Aorta (tissue), 5 donors: ENCODE data around the gene SNX9. TPM values are rescaled to one million over a fixed set of nuclear protein-coding genes. Genes with fewer than 3 reads are reported as not detected.
A peak's percentile ranks its signal among the peaks of the same experiment; 100 is the strongest.

Source experiments
- ATAC-seq: fragments of 200-7000 bp; cut with Tn5 transposase; one replicate; pipeline ENCODE4 v1.9.1; 2022; ENCODE audit warnings: moderate library complexity; ENCODE audit not compliant: low FRiP score
- DNase-seq, 2 donors: peaks; one replicate each; pipeline ENCODE4 v3.0.0-alpha.2; 2020
- H3K27ac ChIP-seq, 2 donors: one replicate each; pipeline ENCODE4 v1.5.1; 2013; ENCODE audit warnings: low read length in 2 of 2, mild to moderate bottlenecking in 2 of 2, moderate library complexity in 2 of 2, control low read depth in 1 of 2, inconsistent platforms in 1 of 2, low read depth in 1 of 2
- H3K27me3 ChIP-seq, 2 donors: one replicate each; pipeline ENCODE4 v1.6.1; 2013; ENCODE audit warnings: control low read depth in 1 of 2, low read length in 1 of 2, mild to moderate bottlenecking in 1 of 2, moderate library complexity in 1 of 2; ENCODE audit not compliant: insufficient read depth in 2 of 2, control insufficient read depth in 1 of 2
- H3K36me3 ChIP-seq, 2 donors: one replicate each; pipeline ENCODE4 v1.6.1; 2013; ENCODE audit warnings: control low read depth in 1 of 2, low read length in 1 of 2, mild to moderate bottlenecking in 1 of 2; ENCODE audit not compliant: insufficient read depth in 2 of 2, control insufficient read depth in 1 of 2
- H3K4me1 ChIP-seq, 2 donors: one replicate each; pipeline ENCODE4 v1.6.1; 2013; ENCODE audit warnings: low read length in 2 of 2, control low read depth in 1 of 2, mild to moderate bottlenecking in 1 of 2, moderate library complexity in 1 of 2; ENCODE audit not compliant: insufficient read depth in 2 of 2, control insufficient read depth in 1 of 2
- H3K4me3 ChIP-seq, 2 donors: one replicate each; pipeline ENCODE4 v1.5.1; 2013; ENCODE audit warnings: low read length in 2 of 2, control low read depth in 1 of 2, mild to moderate bottlenecking in 1 of 2
- H3K9me3 ChIP-seq: one replicate; pipeline ENCODE4 v1.6.1; 2013; ENCODE audit warnings: mild to moderate bottlenecking, low read length; ENCODE audit not compliant: control insufficient read depth
- WGBS, 2 donors: extraction: QIAGEN DNeasy Blood & Tissue Kit; methylation state at CpG; one replicate each; pipeline ENCODE4 v1.1.7; 2013; 5-methylcytosine and 5-hydroxymethylcytosine counted together
- intact Hi-C, 2 donors: fragments of 100-400 bp; cut with DNase I; formaldehyde crosslinking; loops; one replicate each; pipeline versions ENCODE4 v1.14.2 to v1.15.0; 2022
- polyA plus RNA-seq, 2 donors: library from polyadenylated mRNA; stranded (reverse); fragments of 200-250 nt; gene quantifications; one replicate each; pipeline ENCODE4 v1.2.3, GENCODE V29; 2013
- total RNA-seq, 2 donors: library from RNA; stranded (reverse); fragmentation: NEBNext Ultra II Directional; extraction: Animal tissue kit (Norgen Biotek cat#: 25700); gene quantifications; one replicate each; pipeline ENCODE4 v1.2.1, GENCODE V29; 2021
- donor health status: healthy with polysubstance abuse.
- donor health status: Bipolar disorder and iron deficiency.
- donor health status: DM: no; HTN: no; CAD: no.
- donor health status: DM: no; HTN: no; CAD: no.
- donor health status: DM: yes; HTN: yes; CAD: no.

The SNX9 gene
- total and polyA plus RNA-seq, 4 donors, result 50.6 to 95.5 (median 82.1) TPM

- intact Hi-C loops, result loop anchor here in 1 of 2 donors (5.0 kb wide), 1 partner anchor 128 kb away; no protein-coding TSS in a partner anchor
- no peak for ATAC-seq
- no peak overlapping the region for H3K27ac ChIP-seq
Measured at GRCh38 chr6:157879873-157880254, 56.8 kb downstream of the SNX9 start.

GRCh38 chr6:157880534-157880933, 57.5 kb downstream of the SNX9 start:
- no peak for ATAC-seq
- H3K27ac ChIP-seq, result no peak overlapping the region

More at GRCh38 chr6:157879873-157880254, 56.8 kb downstream of the SNX9 start:
- Histone ChIP-seq H3K9me3 (no peaks in the 10 kb centered on the region), H3K27me3 (no peaks in the 10 kb centered on the region), H3K4me1 (no peaks in the 10 kb centered on the region), H3K4me3 (no peak overlapping the region), H3K36me3 (peaks cover 2 to 8% of the 10 kb centered on the region in 2 donors)
- DNase-seq, result no peak
- 91 to 95% methylated on average over 2 of the region's 2 CpGs for WGBS, 2 donors

GRCh38 chr6:157881342-157881741, 58.3 kb downstream of the SNX9 start:
- H3K4me3 ChIP-seq, result no peak overlapping the region
- WGBS, 2 donors, result 25 to 49% methylated on average over 3 of the region's 3 CpGs
- no peak for ATAC-seq
- intact Hi-C loops, result loop anchor here in 1 of 2 donors (5.0 kb wide), 1 partner anchor 129 kb away; no protein-coding TSS in a partner anchor
- peaks cover 2 to 4% of the 10 kb centered on the region in 2 donors for H3K36me3 ChIP-seq
- H3K4me1 ChIP-seq, result no peaks in the 10 kb centered on the region
- no peaks in the 10 kb centered on the region for H3K27me3 ChIP-seq
- DNase-seq, result no peak
- H3K9me3 ChIP-seq, result no peaks in the 10 kb centered on the region
- H3K27ac ChIP-seq, result no peak overlapping the region

More at GRCh38 chr6:157880534-157880933, 57.5 kb downstream of the SNX9 start:
- no peaks in the 10 kb centered on the region for H3K9me3 ChIP-seq
- no peak for DNase-seq
- H3K4me1 ChIP-seq, result no peaks in the 10 kb centered on the region
- intact Hi-C loops, result loop anchor here in 1 of 2 donors (5.0 kb wide), 1 partner anchor 128 kb away; no protein-coding TSS in a partner anchor
- no peak overlapping the region for H3K4me3 ChIP-seq
- WGBS, 2 donors, result 94 to 96% methylated on average over 3 of the region's 3 CpGs
- no peaks in the 10 kb centered on the region for H3K27me3 ChIP-seq
- peaks cover 2 to 4% of the 10 kb centered on the region in 2 donors for H3K36me3 ChIP-seq

DNA sequence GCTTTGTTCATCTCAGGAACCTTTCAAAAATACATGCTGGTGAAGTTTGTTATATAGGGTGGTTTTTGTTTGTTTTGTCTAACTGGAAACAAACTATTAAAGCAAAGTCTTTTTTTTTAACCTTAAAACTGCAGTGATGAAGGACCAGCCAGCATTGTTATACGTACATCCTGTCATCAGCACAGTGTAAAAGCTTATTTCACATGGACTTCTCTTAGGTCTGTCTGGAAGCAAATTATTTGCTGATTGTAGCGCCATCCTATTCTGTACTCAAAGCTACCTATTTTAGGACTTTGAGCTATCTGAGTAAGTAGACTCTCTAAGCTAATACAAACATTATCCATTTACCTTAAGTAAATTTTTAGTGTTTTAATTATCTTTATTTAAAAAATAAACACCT, 61.7 kb downstream of the SNX9 start:
- Histone ChIP-seq H3K4me3 (no peak overlapping the region), H3K27ac (no peak overlapping the region), H3K9me3 (no peaks in the 10 kb centered on the region), H3K4me1 (no peaks in the 10 kb centered on the region), H3K36me3 (peaks cover 2 to 6% of the 10 kb centered on the region in 2 donors), H3K27me3 (no peaks in the 10 kb centered on the region)
- DNase-seq (no peak), ATAC-seq (no peak)
- intact Hi-C loops, result loop anchor here in 1 of 2 donors (5.0 kb wide), 1 partner anchor 132 kb away; no protein-coding TSS in a partner anchor
- 94 to 95% methylated on average over 2 of the region's 2 CpGs for WGBS, 2 donors

DNA sequence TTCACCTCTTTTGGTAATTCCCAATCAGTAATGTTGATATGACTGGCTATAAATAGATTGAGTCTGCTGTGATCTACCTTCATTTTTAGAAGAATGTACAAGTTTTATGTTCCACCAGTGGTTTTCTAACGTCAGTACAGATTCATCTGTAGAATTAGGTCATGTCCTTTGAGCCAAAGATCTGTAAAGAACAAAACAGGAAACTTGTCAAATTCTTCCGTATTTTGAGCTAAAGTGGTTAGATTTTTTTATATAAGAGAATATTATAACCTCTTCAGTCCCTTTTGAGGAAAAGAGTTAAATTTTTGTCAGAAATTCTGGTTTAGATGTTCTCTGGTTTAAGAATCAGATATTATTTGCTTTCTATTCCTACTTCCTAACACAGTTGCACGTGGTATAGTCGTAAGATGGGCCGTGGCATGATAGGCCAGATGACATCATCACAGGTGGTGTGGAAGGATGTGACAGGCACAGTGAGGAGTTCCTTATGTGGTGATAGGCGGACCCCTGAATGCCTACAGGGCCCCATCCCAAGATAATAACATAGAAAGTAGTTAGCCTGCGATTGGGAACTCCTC, 62.3 kb downstream of the SNX9 start:
- no peaks in the 10 kb centered on the region for H3K9me3 ChIP-seq
- intact Hi-C loops, result no loop called here
- H3K27ac ChIP-seq, result no peak overlapping the region
- ATAC-seq, result peak; percentile 33
- peaks cover 2 to 4% of the 10 kb centered on the region in 2 donors for H3K36me3 ChIP-seq
- no peak overlapping the region for H3K4me3 ChIP-seq
- no peaks in the 10 kb centered on the region for H3K27me3 ChIP-seq
- WGBS, 2 donors, result 83 to 84% methylated on average over 7 of the region's 7 CpGs
- DNase-seq, result no peak
- H3K4me1 ChIP-seq, result no peaks in the 10 kb centered on the region

DNA sequence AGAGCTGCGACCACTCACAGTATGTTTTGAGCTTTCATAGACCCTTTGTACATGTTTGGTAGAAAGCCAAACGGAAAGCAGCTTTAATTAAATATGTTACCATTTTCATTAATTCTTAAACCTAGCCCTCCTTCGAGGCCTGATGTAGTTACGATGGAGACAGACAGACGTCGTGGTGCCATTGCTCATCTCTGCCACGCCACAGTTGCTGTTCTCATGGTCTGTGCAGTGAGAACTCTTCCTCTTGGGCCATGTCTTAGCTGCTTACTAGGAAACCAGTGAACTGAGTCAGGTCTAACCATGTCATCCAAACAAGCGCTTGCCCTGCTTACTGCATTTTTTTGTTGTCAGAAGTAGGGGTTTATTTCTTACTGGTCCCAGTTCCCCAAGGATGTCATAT, 62.8 kb downstream of the SNX9 start:
- no peaks in the 10 kb centered on the region for H3K27me3 ChIP-seq
- no peak overlapping the region for H3K27ac ChIP-seq
- H3K9me3 ChIP-seq, result no peaks in the 10 kb centered on the region
- no peaks in the 10 kb centered on the region for H3K4me1 ChIP-seq
- WGBS, 2 donors, result 98 to 99% methylated on average over 8 of the region's 8 CpGs
- no peak for ATAC-seq
- no peak for DNase-seq
- peaks cover 2 to 4% of the 10 kb centered on the region in 2 donors for H3K36me3 ChIP-seq
- no peak overlapping the region for H3K4me3 ChIP-seq
- intact Hi-C loops, result no loop called here

DNA sequence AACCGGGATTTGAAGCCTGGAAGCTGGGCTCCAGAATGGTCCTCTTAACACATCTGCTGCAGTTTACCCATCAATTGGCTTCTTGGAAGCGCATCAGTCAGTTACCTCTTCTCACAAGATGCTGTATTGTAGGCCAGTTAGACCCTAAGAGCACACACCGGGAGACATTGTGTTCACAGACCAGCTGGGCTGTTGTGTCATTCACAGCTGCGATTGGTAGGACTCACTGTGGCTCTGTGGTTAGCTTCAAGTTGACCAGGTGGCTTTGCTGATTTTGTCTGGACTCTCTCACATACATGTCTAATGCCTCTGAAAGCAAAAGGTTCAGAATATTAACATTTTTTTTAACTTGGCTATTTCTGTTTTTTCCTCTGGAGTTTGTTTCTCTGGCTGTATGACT, 64.8 kb downstream of the SNX9 start:
- H3K27ac ChIP-seq, result no peak overlapping the region
- no peaks in the 10 kb centered on the region for H3K4me1 ChIP-seq
- intact Hi-C loops, result no loop called here
- H3K27me3 ChIP-seq, result no peaks in the 10 kb centered on the region
- ATAC-seq, result no peak
- no peaks in the 10 kb centered on the region for H3K9me3 ChIP-seq
- WGBS, 2 donors, result 89 to 94% methylated on average over 4 of the region's 4 CpGs
- peaks cover 2 to 4% of the 10 kb centered on the region in 2 donors for H3K36me3 ChIP-seq
- no peak overlapping the region for H3K4me3 ChIP-seq
- DNase-seq, result no peak

- ATAC-seq (no peak), DNase-seq (no peak)
- peaks cover 0 to 4% of the 10 kb centered on the region in 2 donors for H3K36me3 ChIP-seq
- H3K27ac ChIP-seq, result no peak overlapping the region
- H3K27me3 ChIP-seq, result no peaks in the 10 kb centered on the region
- no peaks in the 10 kb centered on the region for H3K4me1 ChIP-seq
- no peak overlapping the region for H3K4me3 ChIP-seq
- intact Hi-C loops, result no loop called here
- 91 to 94% methylated on average over 9 of the region's 9 CpGs for WGBS, 2 donors
- no peaks in the 10 kb centered on the region for H3K9me3 ChIP-seq
Measured at GRCh38 chr6:157891544-157892362, 68.7 kb downstream of the SNX9 start.
